ENCODE data around the gene OR4S2.

The OR4S2 gene

GRCh38 chr11:55648027-55648426, at the start of gene OR4S2:
Gene OR4S2 (plus strand): TSS chr11:55648327. CDS start chr11:55650904, 2,577 bp downstream.
- DNase-seq, result no peak

GRCh38 chr11:55607545-55607944, 40.6 kb upstream of the OR4S2 start, which contains the start of gene OR4C11:
Gene OR4C11 (minus strand): TSS chr11:55607645. CDS start chr11:55604373, 3,272 bp downstream.
- DNase-seq, result no peak

- no peak for DNase-seq
These were observed 23.6 kb upstream of the OR4S2 start for GRCh38 chr11:55624531-55624930.

- DNase-seq, result no peak
These were observed 13.3 kb upstream of the OR4S2 start, which contains the start of gene OR4P4 for GRCh38 chr11:55634813-55635212. Gene OR4P4 (plus strand): TSS chr11:55635113.

GRCh38 chr11:55652560-55652959, 4.4 kb downstream of the OR4S2 start:
- no peak for DNase-seq

- no peak for DNase-seq
These were observed 7.0 kb downstream of the OR4S2 start for GRCh38 chr11:55655096-55655495.

GRCh38 chr11:55658031-55658573, 10.0 kb downstream of the OR4S2 start:
- DNase-seq, result no peak

GRCh38 chr11:55658608-55659007, 10.5 kb downstream of the OR4S2 start:
- no peak for DNase-seq

- DNase-seq, result no peak
These were observed 13.8 kb downstream of the OR4S2 start, which contains the start of gene OR4C6 for GRCh38 chr11:55661901-55662300. Gene OR4C6 (plus strand): TSS chr11:55662201. CDS start chr11:55665167, 2,966 bp downstream.

GRCh38 chr11:55669376-55669775, 21.2 kb downstream of the OR4S2 start:
- DNase-seq, result no peak

- no peak for DNase-seq
These were observed 25.7 kb downstream of the OR4S2 start for GRCh38 chr11:55673860-55674259.

- DNase-seq, result no peak
These were observed 49.7 kb downstream of the OR4S2 start for GRCh38 chr11:55697817-55698216.

GRCh38 chr11:55701429-55701828, 53.3 kb downstream of the OR4S2 start:
- DNase-seq, result no peak
